ENCODE measurements around the gene SMIM11.
"Not testable (repeated sequence)": the region's sequence is repeated elsewhere in the genome, so short reads cannot be mapped to it uniquely, and the experiment has no call there.

SMIM11 gene

GRCh38 chr21:34427339-34427738 lies 52.0 kb downstream of the SMIM11 start:
- DNase-seq, result not testable (repeated sequence)

- not testable (repeated sequence) for DNase-seq
Observed at GRCh38 chr21:34428441-34428840, 53.1 kb downstream of the SMIM11 start.

- not testable (repeated sequence) for DNase-seq
Observed at GRCh38 chr21:34429710-34430109, 54.4 kb downstream of the SMIM11 start.
